Activated T-helper 1 cell treated with anti-CD3 and anti-CD28 coated beads, Interleukin-2, amount 50 U/mL, for 16 hours (primary cell): ENCODE results near the gene PIERCE2.
A peak's percentile ranks its signal among the peaks of the same experiment; 100 is the strongest.
"Not testable (repeated sequence)": the region's sequence is repeated elsewhere in the genome, so short reads cannot be mapped to it uniquely, and the experiment has no call there.

Experiments used
- DNase-seq, 2 donors: peaks; one replicate each; pipeline ENCODE4 v3.0.0-alpha.2; 2020; ENCODE audit warnings: low read depth in 1 of 2, low spot score in 1 of 2

Gene PIERCE2

GRCh38 chr15:55408012-55408928 is at the start of gene PIERCE2, which contains the start of gene CCPG1:
TSS of gene PIERCE2 (plus strand) at chr15:55408495. CDS start at chr15:55408769, 274 bp downstream.
TSS of gene CCPG1 (minus strand) at chr15:55408359. CDS start at chr15:55389424, 18,935 bp downstream.
- peak; percentile 70 to 83 for DNase-seq

DNA sequence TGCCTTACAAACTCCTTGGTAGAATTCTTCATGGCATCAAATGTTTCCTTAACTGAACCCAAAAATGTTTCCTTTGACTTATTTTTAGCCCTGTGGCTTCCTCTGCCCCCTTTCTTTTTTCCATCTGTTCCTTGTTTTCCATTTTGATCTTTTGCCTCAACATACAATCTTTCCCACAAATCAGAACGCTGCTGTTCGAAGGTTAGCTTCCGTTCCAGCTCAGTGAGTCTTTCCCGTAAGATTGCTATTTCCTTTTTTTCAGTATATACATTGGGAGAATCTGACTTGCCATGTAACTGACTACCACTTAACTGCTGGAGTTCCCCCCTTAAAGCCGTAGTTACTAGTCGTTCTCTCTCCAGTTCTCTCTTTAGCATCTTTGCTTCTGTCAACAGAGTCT is 48.0 kb upstream of the PIERCE2 start:
- no peak for DNase-seq

DNA sequence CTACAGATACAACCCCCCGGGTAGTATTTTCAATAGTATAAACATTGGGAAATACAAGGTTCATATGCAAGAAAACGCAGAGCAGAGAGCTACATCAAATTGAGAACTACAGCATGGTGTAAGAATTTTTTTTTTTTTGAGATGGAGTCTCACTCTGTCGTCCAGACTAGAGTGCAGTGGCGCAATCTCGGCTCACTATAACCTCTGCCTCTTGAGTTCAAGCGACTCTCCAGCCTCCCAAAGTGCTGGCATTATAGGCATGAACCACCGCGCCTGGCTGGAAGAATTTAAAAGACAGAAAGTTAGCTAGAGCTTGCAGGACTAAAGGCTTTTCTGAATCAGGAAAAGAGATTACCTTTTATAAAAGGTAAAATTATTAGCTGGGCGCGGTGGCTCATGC is 47.2 kb upstream of the PIERCE2 start:
- DNase-seq: no peak

- no peak for DNase-seq
Measured at GRCh38 chr15:55362641-55363040, 45.7 kb upstream of the PIERCE2 start.

GRCh38 chr15:55366981-55367380 is 41.3 kb upstream of the PIERCE2 start:
- DNase-seq: no peak

DNA sequence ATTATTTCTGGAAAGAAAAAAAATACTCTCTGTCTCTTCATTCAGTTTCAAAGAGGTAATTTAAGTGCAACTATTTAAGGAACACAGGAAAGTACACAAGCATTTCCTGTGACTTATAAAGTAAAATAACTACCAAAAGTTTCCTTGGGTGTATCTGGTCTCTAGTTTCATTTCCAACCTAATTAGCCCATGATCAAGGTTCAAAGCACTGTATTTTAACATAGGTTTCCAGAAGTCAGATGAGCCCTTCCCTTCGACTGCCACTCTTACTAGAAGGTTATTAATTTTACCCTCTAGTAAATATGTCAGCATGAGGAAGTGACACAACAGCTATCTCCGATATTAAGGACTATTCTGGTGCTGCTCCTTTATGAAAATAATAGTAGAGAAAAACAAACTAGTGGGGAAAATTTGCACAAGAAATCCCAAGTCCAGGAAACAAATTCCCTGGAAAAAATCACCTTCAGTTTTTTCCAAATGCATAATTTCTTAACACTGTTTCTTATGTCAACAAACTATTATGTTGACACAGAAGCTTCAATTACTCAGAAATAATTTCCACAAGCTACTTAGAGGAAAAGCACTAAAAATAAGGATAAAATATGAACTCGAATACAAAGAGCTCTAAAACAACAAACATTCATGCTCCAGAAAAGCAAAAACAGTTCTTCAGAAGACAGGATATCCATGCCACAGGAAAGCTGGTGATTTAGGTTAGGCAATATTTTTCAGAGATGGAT is 35.4 kb upstream of the PIERCE2 start:
- DNase-seq: no peak

- DNase-seq: no peak
Measured at GRCh38 chr15:55379095-55379494, 29.2 kb upstream of the PIERCE2 start.

DNA sequence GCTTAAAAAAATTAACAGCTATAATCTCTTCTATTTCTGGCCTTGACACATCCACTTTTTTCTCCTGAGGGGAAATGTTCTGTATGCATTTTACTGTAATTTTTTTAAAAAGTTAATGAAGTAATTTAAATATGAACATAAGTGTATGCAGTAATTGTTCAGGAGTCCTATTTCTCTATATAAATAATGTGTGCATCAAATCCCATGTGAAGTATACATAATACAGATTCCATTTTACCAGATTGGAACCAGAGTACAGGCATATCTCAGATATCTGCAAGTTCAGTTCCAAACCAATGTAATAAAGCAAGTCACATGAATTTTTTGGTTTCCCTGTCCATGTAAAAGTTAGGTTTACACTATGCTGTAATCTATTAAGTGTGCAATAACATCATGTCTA is 26.7 kb upstream of the PIERCE2 start:
- DNase-seq: no peak

GRCh38 chr15:55383687-55384086 is 24.6 kb upstream of the PIERCE2 start:
- DNase-seq: no peak

- no peak for DNase-seq
Measured at GRCh38 chr15:55387027-55387426, 21.3 kb upstream of the PIERCE2 start.

GRCh38 chr15:55389264-55389607 is 19.1 kb upstream of the PIERCE2 start:
- DNase-seq: no peak

- no peak for DNase-seq
Measured at GRCh38 chr15:55394694-55395093, 13.6 kb upstream of the PIERCE2 start.

- no peak for DNase-seq
Measured at GRCh38 chr15:55398243-55398642, 10.1 kb upstream of the PIERCE2 start.

GRCh38 chr15:55400050-55400449 is 8.2 kb upstream of the PIERCE2 start:
- DNase-seq: not testable (repeated sequence)

DNA sequence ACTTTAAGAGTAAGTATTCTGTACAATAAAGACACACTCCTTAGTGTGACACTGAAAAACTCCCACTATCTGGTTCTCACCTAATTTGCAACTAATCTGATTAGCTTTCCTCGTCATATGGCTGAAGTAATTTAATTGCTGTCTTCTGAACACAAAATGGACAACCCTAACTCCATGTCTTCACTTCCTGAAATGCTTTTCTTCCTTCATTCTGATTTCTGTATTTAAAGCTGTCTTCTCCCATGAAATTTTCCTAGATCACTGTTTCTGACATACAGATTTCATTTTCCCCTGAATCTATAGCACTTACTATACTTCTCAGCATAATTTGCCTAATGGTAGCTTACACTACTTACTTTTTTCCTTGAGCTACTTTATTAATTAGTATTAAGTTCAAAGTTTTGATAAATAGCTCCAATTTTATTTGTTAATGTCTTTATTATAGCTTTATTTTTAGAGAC is 6.5 kb upstream of the PIERCE2 start:
- DNase-seq: no peak

DNA sequence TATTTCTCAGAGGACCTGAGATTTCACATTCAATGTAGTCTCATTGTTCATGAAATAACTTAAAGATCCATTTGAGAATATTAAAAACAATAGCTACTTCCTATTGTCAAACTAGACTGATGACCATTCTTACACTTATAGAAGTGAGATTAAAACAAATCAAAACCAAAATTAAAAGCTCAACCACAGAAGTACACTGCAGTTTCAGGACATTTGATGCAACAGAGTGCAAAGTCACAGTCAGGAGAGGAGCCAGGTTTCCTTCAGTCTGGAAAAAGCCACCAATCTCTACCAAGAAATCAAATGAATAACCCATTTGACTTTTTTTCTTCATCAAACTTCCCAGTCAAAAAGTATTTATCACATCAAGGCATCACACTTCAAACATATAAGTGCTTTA is 5.6 kb upstream of the PIERCE2 start:
- no peak for DNase-seq

GRCh38 chr15:55403531-55403930 is 4.8 kb upstream of the PIERCE2 start:
- no peak for DNase-seq

GRCh38 chr15:55407498-55408011 is 740 bp upstream of the PIERCE2 start:
- no peak for DNase-seq

DNA sequence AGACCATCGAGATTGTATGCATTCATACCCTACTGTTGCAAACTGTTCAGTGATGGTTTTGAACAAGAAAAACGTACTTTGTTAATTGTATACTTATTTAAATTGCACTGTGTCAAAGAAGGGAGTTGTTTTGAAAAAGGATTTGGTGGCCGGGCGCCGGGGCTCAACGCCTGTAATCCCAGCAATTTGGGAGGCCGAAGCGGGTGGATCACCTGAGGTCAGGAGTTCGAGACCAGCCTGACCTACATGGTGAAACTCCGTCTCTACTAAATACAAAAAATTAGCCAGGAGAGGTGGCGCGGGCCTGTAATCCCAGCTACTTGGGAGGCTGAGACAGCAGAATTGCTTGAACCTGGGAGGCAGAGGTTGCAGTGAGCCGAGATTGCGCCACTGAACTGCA is 681 bp downstream of the PIERCE2 start:
- DNase-seq: not testable (repeated sequence)

DNA sequence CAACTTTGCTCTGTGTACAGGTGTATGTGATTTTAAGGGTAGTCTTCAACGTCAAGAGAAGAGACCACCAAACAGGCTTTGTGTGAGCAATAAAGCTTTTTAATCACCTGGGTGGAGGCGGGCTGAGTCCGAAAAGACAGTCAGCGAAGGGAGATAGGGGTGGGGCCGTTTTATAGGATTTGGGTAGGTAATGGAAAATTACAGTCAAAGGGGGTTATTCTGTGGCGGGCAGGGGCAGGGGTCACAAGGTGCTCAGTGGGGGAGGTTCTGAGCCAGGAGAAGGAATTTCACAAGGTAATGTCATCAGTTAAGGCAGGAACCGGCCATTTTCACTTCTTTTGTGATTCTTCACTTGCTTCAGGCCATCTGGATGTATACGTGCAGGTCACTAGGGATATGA is 9.4 kb downstream of the PIERCE2 start:
- DNase-seq: not testable (repeated sequence)

- DNase-seq: no peak
Measured at GRCh38 chr15:55420171-55420866, 12.0 kb downstream of the PIERCE2 start.
